ENCODE data around the gene BRIP1.

BRIP1 gene

GRCh38 chr17:61642768-61643167 lies 220.6 kb downstream of the BRIP1 start:
- no peak for DNase-seq (ENCODE audit: extremely low read depth in 1 of 2, low read depth in 1 of 2)

- DNase-seq (ENCODE audit: extremely low read depth in 1 of 2, low read depth in 1 of 2) = no peak
Measured at GRCh38 chr17:61641715-61642114, 221.6 kb downstream of the BRIP1 start.

GRCh38 chr17:61641084-61641483 lies 222.2 kb downstream of the BRIP1 start:
- no peak for DNase-seq (ENCODE audit: extremely low read depth in 1 of 2, low read depth in 1 of 2)

GRCh38 chr17:61639818-61640217 lies 223.5 kb downstream of the BRIP1 start:
- DNase-seq (ENCODE audit: extremely low read depth in 1 of 2, low read depth in 1 of 2) = no peak

GRCh38 chr17:61638087-61638486 lies 225.2 kb downstream of the BRIP1 start:
- DNase-seq (ENCODE audit: extremely low read depth in 1 of 2, low read depth in 1 of 2) = no peak

GRCh38 chr17:61635913-61636432 lies 227.4 kb downstream of the BRIP1 start:
- peak in 1 of 2 donors; percentile 21 for DNase-seq (ENCODE audit: extremely low read depth in 1 of 2, low read depth in 1 of 2)

- no peak for DNase-seq (ENCODE audit: extremely low read depth in 1 of 2, low read depth in 1 of 2)
Measured at GRCh38 chr17:61634942-61635538, 228.3 kb downstream of the BRIP1 start.

GRCh38 chr17:61634011-61634539 lies 229.3 kb downstream of the BRIP1 start:
- no peak for DNase-seq (ENCODE audit: extremely low read depth in 1 of 2, low read depth in 1 of 2)

- no peak for DNase-seq (ENCODE audit: extremely low read depth in 1 of 2, low read depth in 1 of 2)
Measured at GRCh38 chr17:61632826-61633225, 230.5 kb downstream of the BRIP1 start.

- DNase-seq (ENCODE audit: extremely low read depth in 1 of 2, low read depth in 1 of 2) = no peak
Measured at GRCh38 chr17:61631800-61632199, 231.5 kb downstream of the BRIP1 start.

Measured in stimulated activated CD8-positive, alpha-beta memory T cell treated with anti-CD3 and anti-CD28 coated beads, Interleukin-7, amount 100 ng/mL, for 48 hours (primary cell).